MM.1S (cell line): ENCODE measurements around the gene HLA-G.

Experiments used
- EZH2 ChIP-seq: fragments of 300-600 bp; sonication (generic); optimal IDR thresholded peaks from 2 replicates; pipeline ENCODE3; 2017; ENCODE audit warnings: low read depth, mild to moderate bottlenecking, antibody characterized with exemption, low read length, mixed read lengths
- TF ChIP-seq, protein P1 (sequence below): fragments of 300-600 bp; sonication (generic); IDR thresholded peaks from 2 replicates; pipeline ENCODE4 v1.5.1; 2016; ENCODE audit warnings: antibody characterized with exemption, low read length, mixed read lengths

DNA sequence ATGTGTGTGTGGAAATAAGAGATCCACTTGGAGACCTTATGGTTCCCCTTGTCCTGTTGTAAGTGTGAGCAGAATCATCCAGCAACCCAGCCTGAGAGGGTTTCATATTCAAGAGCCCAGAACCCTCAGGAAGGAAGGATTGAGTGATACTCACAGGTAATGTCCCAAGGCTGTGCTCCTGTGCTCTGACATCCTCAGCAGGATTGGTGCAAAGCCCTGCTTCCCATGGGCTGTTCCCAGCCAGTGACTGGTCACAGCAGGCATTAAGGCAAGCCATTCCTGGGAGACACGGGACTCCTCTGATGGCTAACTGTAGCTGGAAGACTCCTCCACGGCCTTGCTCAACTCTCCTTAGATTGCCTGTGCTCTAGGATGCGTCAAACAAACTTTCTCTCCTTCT, 33.8 kb upstream of the HLA-G start:
- TF ChIP-seq, protein P1, sequence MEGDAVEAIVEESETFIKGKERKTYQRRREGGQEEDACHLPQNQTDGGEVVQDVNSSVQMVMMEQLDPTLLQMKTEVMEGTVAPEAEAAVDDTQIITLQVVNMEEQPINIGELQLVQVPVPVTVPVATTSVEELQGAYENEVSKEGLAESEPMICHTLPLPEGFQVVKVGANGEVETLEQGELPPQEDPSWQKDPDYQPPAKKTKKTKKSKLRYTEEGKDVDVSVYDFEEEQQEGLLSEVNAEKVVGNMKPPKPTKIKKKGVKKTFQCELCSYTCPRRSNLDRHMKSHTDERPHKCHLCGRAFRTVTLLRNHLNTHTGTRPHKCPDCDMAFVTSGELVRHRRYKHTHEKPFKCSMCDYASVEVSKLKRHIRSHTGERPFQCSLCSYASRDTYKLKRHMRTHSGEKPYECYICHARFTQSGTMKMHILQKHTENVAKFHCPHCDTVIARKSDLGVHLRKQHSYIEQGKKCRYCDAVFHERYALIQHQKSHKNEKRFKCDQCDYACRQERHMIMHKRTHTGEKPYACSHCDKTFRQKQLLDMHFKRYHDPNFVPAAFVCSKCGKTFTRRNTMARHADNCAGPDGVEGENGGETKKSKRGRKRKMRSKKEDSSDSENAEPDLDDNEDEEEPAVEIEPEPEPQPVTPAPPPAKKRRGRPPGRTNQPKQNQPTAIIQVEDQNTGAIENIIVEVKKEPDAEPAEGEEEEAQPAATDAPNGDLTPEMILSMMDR, result no peak
- no peak for TF ChIP-seq EZH2
